Astrocyte of the cerebellum (primary cell): ENCODE data around the gene CCDC38.

Experiments
- DNase-seq: peaks from one replicate; pipeline ENCODE4 v3.0.0-alpha.2; 2011; ENCODE audit warnings: low read depth
- H3K4me3 ChIP-seq: 2 replicates; pipeline ENCODE4 v1.5.1; 2011; ENCODE audit warnings: mild to moderate bottlenecking, low read depth, low read length, moderate library complexity
- in situ Hi-C: cut with HindIII; loops from 2 replicates; pipeline ENCODE4 v1.10.0; 2017; ENCODE audit warnings: low sequenced_read_pairs
- TF ChIP-seq, protein P1 (sequence below): IDR thresholded peaks from 2 replicates; pipeline ENCODE4 v1.5.1; 2012; ENCODE audit warnings: low read length, low read depth, moderate library complexity, mild to moderate bottlenecking; ENCODE audit errors: missing control alignments

Gene CCDC38

GRCh38 chr12:95942524-95943329, at the start of gene CCDC38:
Gene CCDC38, minus strand, starts transcription at chr12:95942614. Its CDS starts 6,105 bp downstream, at chr12:95936509.
- in situ Hi-C loops, result no loop called here
- H3K4me3 ChIP-seq, result peak within 1 kb of the TSS; percentile 62
- peak; percentile 8 for DNase-seq
- TF ChIP-seq, protein P1, sequence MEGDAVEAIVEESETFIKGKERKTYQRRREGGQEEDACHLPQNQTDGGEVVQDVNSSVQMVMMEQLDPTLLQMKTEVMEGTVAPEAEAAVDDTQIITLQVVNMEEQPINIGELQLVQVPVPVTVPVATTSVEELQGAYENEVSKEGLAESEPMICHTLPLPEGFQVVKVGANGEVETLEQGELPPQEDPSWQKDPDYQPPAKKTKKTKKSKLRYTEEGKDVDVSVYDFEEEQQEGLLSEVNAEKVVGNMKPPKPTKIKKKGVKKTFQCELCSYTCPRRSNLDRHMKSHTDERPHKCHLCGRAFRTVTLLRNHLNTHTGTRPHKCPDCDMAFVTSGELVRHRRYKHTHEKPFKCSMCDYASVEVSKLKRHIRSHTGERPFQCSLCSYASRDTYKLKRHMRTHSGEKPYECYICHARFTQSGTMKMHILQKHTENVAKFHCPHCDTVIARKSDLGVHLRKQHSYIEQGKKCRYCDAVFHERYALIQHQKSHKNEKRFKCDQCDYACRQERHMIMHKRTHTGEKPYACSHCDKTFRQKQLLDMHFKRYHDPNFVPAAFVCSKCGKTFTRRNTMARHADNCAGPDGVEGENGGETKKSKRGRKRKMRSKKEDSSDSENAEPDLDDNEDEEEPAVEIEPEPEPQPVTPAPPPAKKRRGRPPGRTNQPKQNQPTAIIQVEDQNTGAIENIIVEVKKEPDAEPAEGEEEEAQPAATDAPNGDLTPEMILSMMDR, result no peak

GRCh38 chr12:95990136-95990535, 47.7 kb upstream of the CCDC38 start:
- TF ChIP-seq, protein P1, result no peak
- in situ Hi-C loops, result no loop called here
- no peak for DNase-seq
- H3K4me3 ChIP-seq, result no peak overlapping the region

GRCh38 chr12:95989504-95990123, 47.2 kb upstream of the CCDC38 start:
- no peak overlapping the region for H3K4me3 ChIP-seq
- TF ChIP-seq, protein P1, result no peak
- DNase-seq, result no peak
- in situ Hi-C loops, result no loop called here

GRCh38 chr12:95988506-95989275, 46.3 kb upstream of the CCDC38 start:
- TF ChIP-seq, protein P1, result no peak
- no peak overlapping the region for H3K4me3 ChIP-seq
- in situ Hi-C loops, result no loop called here
- DNase-seq, result no peak

DNA sequence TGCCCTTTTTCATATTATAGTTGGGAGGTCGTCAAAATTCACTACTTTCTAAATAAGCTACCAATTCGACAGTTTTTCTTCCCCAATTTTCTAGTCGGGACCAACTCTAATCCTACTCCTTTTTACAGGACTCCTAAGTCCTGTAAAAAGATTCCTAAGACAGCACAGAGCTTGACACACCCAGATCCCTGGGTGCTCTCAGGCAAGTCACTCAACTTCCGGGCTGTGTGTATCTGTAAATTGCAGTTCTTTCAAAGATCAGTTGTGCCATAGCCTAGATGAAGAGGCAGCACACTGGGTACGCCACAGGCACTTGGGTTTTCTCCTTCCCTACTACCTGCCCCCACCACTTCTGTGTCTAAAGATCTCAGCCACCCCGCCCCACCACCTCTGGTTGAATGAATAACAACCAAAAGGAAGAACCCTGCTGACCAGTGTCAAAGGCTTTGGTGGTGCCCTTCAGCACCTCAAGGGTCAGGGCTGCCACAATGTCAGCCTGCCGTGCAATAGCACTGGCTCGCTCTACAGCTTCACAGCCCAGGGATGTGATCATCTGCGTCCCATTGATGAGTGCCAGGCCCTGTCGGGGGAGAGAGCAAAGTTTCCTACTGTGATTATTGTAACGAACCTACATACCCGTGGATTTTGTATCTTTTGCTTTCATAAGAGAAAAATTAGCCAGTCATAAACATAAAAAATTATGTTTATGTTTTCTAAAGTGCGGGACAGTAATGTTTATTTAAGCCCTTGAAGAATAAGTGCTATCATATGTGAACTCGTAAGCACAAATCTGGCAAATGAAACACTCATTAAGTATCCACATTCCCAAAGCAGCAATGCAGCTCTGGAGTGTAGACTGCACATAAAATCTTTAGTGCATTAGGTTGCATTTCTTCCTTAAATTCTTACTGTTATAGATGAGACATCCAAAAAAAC, 44.5 kb upstream of the CCDC38 start:
- DNase-seq, result no peak
- TF ChIP-seq, protein P1, result no peak
- no peak overlapping the region for H3K4me3 ChIP-seq
- in situ Hi-C loops, result no loop called here
